ENCODE data around the gene PIP5K1B.

PIP5K1B gene

GRCh38 chr9:68905129-68905528 lies 200.1 kb downstream of the PIP5K1B start:
- TF ChIP-seq CTCF (IDR thresholded peaks at IDR 0.05; ENCODE audit: control insufficient read depth, insufficient read depth, low read depth, low read length, missing control alignments): no peak
- H3K4me3 ChIP-seq (ENCODE audit: control insufficient read depth, low read depth, low read length): no peak overlapping the region
- DNase-seq (ENCODE audit: low read depth): no peak

DNA sequence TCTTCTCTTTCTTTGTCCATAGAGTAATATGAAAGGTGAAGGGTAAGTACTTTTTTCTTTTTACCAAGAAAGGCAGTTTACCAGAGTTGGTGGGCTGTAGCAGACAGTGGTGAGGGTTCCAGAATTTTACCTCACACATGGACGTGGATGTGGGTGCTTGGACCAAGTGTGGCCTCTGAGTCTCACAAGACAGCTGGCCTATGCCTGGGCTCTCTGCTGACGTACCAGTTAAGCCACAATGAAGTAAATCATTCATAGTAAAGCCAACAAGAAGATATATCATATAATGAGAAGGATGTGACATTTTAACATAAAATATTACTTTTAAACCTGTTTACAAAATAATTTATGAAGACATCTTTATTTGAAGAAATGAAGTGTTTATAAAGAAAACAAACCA lies 202.9 kb downstream of the PIP5K1B start:
- DNase-seq (ENCODE audit: low read depth): no peak
- no peak for TF ChIP-seq CTCF (IDR thresholded peaks at IDR 0.05; ENCODE audit: control insufficient read depth, insufficient read depth, low read depth, low read length, missing control alignments)
- H3K4me3 ChIP-seq (ENCODE audit: control insufficient read depth, low read depth, low read length): no peak overlapping the region

- H3K4me3 ChIP-seq (ENCODE audit: control insufficient read depth, low read depth, low read length): no peak overlapping the region
- no peak for TF ChIP-seq CTCF (IDR thresholded peaks at IDR 0.05; ENCODE audit: control insufficient read depth, insufficient read depth, low read depth, low read length, missing control alignments)
- no peak for DNase-seq (ENCODE audit: low read depth)
Observed at GRCh38 chr9:68912561-68912960, 207.5 kb downstream of the PIP5K1B start.

- no peak overlapping the region for H3K4me3 ChIP-seq (ENCODE audit: control insufficient read depth, low read depth, low read length)
- DNase-seq (ENCODE audit: low read depth): no peak
- TF ChIP-seq CTCF (IDR thresholded peaks at IDR 0.05; ENCODE audit: control insufficient read depth, insufficient read depth, low read depth, low read length, missing control alignments): no peak
Observed at GRCh38 chr9:68913054-68913453, 208.0 kb downstream of the PIP5K1B start.

- TF ChIP-seq CTCF (IDR thresholded peaks at IDR 0.05; ENCODE audit: control insufficient read depth, insufficient read depth, low read depth, low read length, missing control alignments): no peak
- no peak for DNase-seq (ENCODE audit: low read depth)
- no peak overlapping the region for H3K4me3 ChIP-seq (ENCODE audit: control insufficient read depth, low read depth, low read length)
Observed at GRCh38 chr9:68914751-68915150, 209.7 kb downstream of the PIP5K1B start.

- DNase-seq (ENCODE audit: low read depth): no peak
- TF ChIP-seq CTCF (IDR thresholded peaks at IDR 0.05; ENCODE audit: control insufficient read depth, insufficient read depth, low read depth, low read length, missing control alignments): no peak
- H3K4me3 ChIP-seq (ENCODE audit: control insufficient read depth, low read depth, low read length): no peak overlapping the region
Observed at GRCh38 chr9:68919661-68920060, 214.6 kb downstream of the PIP5K1B start.

DNA sequence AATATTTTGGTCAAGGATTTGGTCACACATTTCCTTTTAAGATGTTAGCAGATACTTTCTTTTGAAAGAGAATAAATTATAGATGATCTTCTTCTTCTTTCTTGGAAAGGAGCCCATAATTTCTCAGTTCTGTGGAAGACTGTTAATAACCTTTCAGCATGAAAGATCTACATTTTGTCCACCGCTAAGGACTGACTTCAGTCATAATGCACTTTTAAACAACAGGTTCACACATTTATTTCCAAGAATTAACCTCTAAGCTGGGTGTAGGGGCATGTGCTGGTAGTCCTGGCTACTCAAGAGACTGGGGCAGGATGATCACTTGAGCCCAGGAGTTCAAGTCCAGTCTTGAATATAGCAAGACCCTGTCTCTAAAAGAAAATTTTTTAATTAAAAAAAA lies 215.9 kb downstream of the PIP5K1B start:
- no peak for TF ChIP-seq CTCF (IDR thresholded peaks at IDR 0.05; ENCODE audit: control insufficient read depth, insufficient read depth, low read depth, low read length, missing control alignments)
- no peak for DNase-seq (ENCODE audit: low read depth)
- H3K4me3 ChIP-seq (ENCODE audit: control insufficient read depth, low read depth, low read length): no peak overlapping the region

Measured in AG09309 (cell line).